IPS-NIHi7 (cell line): Measurements from ENCODE around the gene GTF2A1.
"Not testable (repeated sequence)": the region's sequence is repeated elsewhere in the genome, so short reads cannot be mapped to it uniquely, and the experiment has no call there.

Source experiments
- DNase-seq: peaks from one replicate; pipeline ENCODE4 v3.0.0; 2012; ENCODE audit warnings: mixed read lengths; ENCODE audit errors: extremely low spot score

GTF2A1 gene

GRCh38 chr14:81231540-81231939 is 10.8 kb upstream of the GTF2A1 start:
- DNase-seq: no peak

GRCh38 chr14:81224222-81224621 is 3.5 kb upstream of the GTF2A1 start:
- DNase-seq: no peak

- DNase-seq: not testable (repeated sequence)
Observed at GRCh38 chr14:81223788-81224187, 3.0 kb upstream of the GTF2A1 start.

GRCh38 chr14:81222691-81223090 is 1.9 kb upstream of the GTF2A1 start:
- DNase-seq: no peak

- DNase-seq: no peak
Observed at GRCh38 chr14:81222126-81222525, 1.4 kb upstream of the GTF2A1 start.

- DNase-seq: no peak
Observed at GRCh38 chr14:81221579-81222102, 882 bp upstream of the GTF2A1 start.

GRCh38 chr14:81220580-81220829 is 254 bp downstream of the GTF2A1 start:
- no peak for DNase-seq

- DNase-seq: peak; percentile 14
Observed at GRCh38 chr14:81219759-81220579, 790 bp downstream of the GTF2A1 start.

- peak; percentile 85 for DNase-seq
Observed at GRCh38 chr14:81219210-81219758, 1.5 kb downstream of the GTF2A1 start.

- DNase-seq: no peak
Observed at GRCh38 chr14:81211844-81212243, 8.9 kb downstream of the GTF2A1 start.

- no peak for DNase-seq
Observed at GRCh38 chr14:81209167-81209836, 11.5 kb downstream of the GTF2A1 start.

GRCh38 chr14:81208489-81208888 is 12.3 kb downstream of the GTF2A1 start:
- no peak for DNase-seq

GRCh38 chr14:81206115-81206514 is 14.6 kb downstream of the GTF2A1 start:
- no peak for DNase-seq

GRCh38 chr14:81205639-81206038 is 15.1 kb downstream of the GTF2A1 start:
- no peak for DNase-seq

GRCh38 chr14:81200054-81200453 is 20.7 kb downstream of the GTF2A1 start:
- no peak for DNase-seq

GRCh38 chr14:81199084-81199483 is 21.7 kb downstream of the GTF2A1 start:
- DNase-seq: no peak

- DNase-seq: no peak
Observed at GRCh38 chr14:81198651-81199050, 22.1 kb downstream of the GTF2A1 start.

GRCh38 chr14:81193924-81194633 is 26.7 kb downstream of the GTF2A1 start:
- no peak for DNase-seq

- DNase-seq: no peak
Observed at GRCh38 chr14:81192594-81192993, 28.2 kb downstream of the GTF2A1 start.

GRCh38 chr14:81187832-81188522 is 32.8 kb downstream of the GTF2A1 start:
- no peak for DNase-seq

- no peak for DNase-seq
Observed at GRCh38 chr14:81179631-81180030, 41.1 kb downstream of the GTF2A1 start.

GRCh38 chr14:81178063-81178462 is 42.7 kb downstream of the GTF2A1 start:
- no peak for DNase-seq
